A673 (cell line): ENCODE data around the gene CCN5. TPM values are rescaled to one million over a fixed set of nuclear protein-coding genes. Genes with fewer than 3 reads are reported as not detected.

Source experiments
- BruUV-seq: library from RNA; stranded (reverse); fragments of 400-500 nt; replicated peaks from 2 replicates; lab custom pipeline; 2021; lab: Mats Ljungman, UMichigan
- CTCF ChIA-PET: fragments of 300-600 bp; sonication (Branson Sonifier 250); formaldehyde crosslinking; loops from one replicate; lab custom pipeline; 2022; ENCODE audit warnings: antibody characterized with exemption; lab: Charles Lee
- POLR2A ChIA-PET: fragments of 300-600 bp; sonication (Branson Sonifier 250); formaldehyde crosslinking; loops from one replicate; lab custom pipeline; 2022; ENCODE audit warnings: antibody characterized with exemption; ENCODE audit not compliant: low non-redundant PET; lab: Charles Lee
- DNase-seq: peaks from one replicate; pipeline ENCODE4 v3.0.0-alpha.2; 2015; ENCODE audit warnings: low spot score
- H3K27ac ChIP-seq: fragments of 200-600 bp; sonication (generic); 2 replicates; pipeline ENCODE4 v1.5.1; 2016; ENCODE audit warnings: mixed run types, low read depth, mild to moderate bottlenecking, mixed read lengths, antibody characterized with exemption, low read length; ENCODE audit not compliant: poor library complexity, severe bottlenecking
- H3K27me3 ChIP-seq: fragments of 200-600 bp; sonication (generic); replicated peaks from 2 replicates; pipeline ENCODE4 v1.6.1; 2017; ENCODE audit warnings: mixed run types, low read depth, mild to moderate bottlenecking, mixed read lengths, antibody characterized with exemption, low read length; ENCODE audit not compliant: insufficient read depth, poor library complexity
- H3K36me3 ChIP-seq: fragments of 200-600 bp; sonication (generic); 2 replicates; pipeline ENCODE4 v1.6.1; 2016; ENCODE audit warnings: mixed run types, mild to moderate bottlenecking, mixed read lengths, antibody characterized with exemption, low read length; ENCODE audit not compliant: insufficient read depth, poor library complexity, severe bottlenecking
- H3K4me1 ChIP-seq: fragments of 200-600 bp; sonication (generic); 2 replicates; pipeline ENCODE4 v1.6.1; 2017; ENCODE audit warnings: mixed run types, mild to moderate bottlenecking, mixed read lengths, antibody characterized with exemption, low read length; ENCODE audit not compliant: insufficient read depth, poor library complexity, severe bottlenecking
- H3K4me3 ChIP-seq: fragments of 200-600 bp; sonication (generic); 2 replicates; pipeline ENCODE4 v1.5.1; 2016; ENCODE audit warnings: low read depth, mixed run types, mild to moderate bottlenecking, mixed read lengths, low read length; ENCODE audit not compliant: poor library complexity, severe bottlenecking
- H3K9me3 ChIP-seq: fragments of 200-600 bp; sonication (generic); 2 replicates; pipeline ENCODE4 v1.6.1; 2016; ENCODE audit warnings: mixed run types, low read depth, mild to moderate bottlenecking, mixed read lengths, antibody characterized with exemption, low read length; ENCODE audit not compliant: poor library complexity, severe bottlenecking
- EZH2 ChIP-seq: fragments of 200-600 bp; sonication (generic); IDR thresholded peaks from 2 replicates; pipeline ENCODE4 v1.6.1; 2017; ENCODE audit warnings: borderline replicate concordance, low read depth, mild to moderate bottlenecking, mixed read lengths, antibody characterized with exemption, low read length; ENCODE audit not compliant: poor library complexity, severe bottlenecking
- intact Hi-C: fragments of 100-400 bp; cut with micrococcal nuclease; formaldehyde crosslinking; loops from one replicate; pipeline ENCODE4 v1.10.0; 2022; ENCODE audit not compliant: unreplicated experiment
- total RNA-seq: library from RNA; stranded (reverse); gene quantifications from 2 replicates; pipeline ENCODE4 v1.2.3, GENCODE V29; 2021
- TF ChIP-seq, protein P1 (sequence below): fragments of 300-800, 200-600 bp; sonication (generic); conservative IDR thresholded peaks from 2 replicates; pipeline ENCODE4 v1.5.1; 2017; ENCODE audit warnings: low read depth, mild to moderate bottlenecking, antibody characterized with exemption, low read length, moderate library complexity, mixed read lengths

Gene CCN5
- total RNA-seq, 1 experiment from 2014 or later, result not detected

DNA sequence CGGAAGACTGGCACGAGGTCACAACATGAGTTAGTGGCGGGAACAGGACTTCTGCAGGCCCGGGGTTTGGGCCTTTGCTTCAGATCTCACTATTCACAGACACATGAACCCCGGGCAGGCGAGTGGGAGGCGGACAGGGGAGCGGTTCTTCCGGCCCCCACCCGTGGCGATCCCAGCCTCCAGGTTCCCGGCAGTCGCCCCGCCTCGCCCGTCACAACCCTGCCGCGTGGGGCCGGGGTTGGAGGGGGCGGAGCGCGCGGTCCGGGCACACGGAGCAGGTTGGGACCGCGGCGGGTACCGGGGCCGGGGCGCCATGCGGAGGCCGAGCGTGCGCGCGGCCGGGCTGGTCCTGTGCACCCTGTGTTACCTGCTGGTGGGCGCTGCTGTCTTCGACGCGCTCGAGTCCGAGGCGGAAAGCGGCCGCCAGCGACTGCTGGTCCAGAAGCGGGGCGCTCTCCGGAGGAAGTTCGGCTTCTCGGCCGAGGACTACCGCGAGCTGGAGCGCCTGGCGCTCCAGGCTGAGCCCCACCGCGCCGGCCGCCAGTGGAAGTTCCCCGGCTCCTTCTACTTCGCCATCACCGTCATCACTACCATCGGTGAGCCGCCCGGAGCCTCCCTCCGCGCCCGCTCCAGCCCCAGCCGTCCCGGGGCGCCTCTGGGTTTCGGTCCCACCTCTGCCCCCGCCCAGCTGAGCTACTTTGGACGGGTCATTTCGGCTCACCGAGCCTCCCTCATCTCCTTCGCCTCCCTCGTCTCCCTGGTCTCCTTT lies 30.6 kb downstream of the CCN5 start, which contains the start of gene KCNK15:
KCNK15 (plus strand) TSS at position 268 of the 769 bp plus-strand sequence; CDS start at position 314, 46 bp downstream.
- intact Hi-C loops, result no loop called here
- ChIA-PET POLR2A (interaction anchor here (0.5 kb wide), 1 partner anchor 140 kb away, joined by 3 read pairs; the partner anchor contains the start of gene YWHAB), CTCF (interaction anchor here (1.1 kb wide), 1 partner anchor 350 kb away, joined by 4 read pairs; no protein-coding TSS in a partner anchor)
- Histone ChIP-seq H3K4me3 (peak within 1 kb of the TSS; percentile 43), H3K9me3 (no peaks in the 10 kb centered on the region), H3K27ac (no peak within 1 kb of the TSS), H3K27me3 (peaks cover 18% of the 10 kb centered on the region), H3K4me1 (peaks cover 14% of the 10 kb centered on the region), H3K36me3 (no peaks in the 10 kb centered on the region)
- DNase-seq, result no peak
- TF ChIP-seq EZH2, result no peak
- TF ChIP-seq, protein P1, sequence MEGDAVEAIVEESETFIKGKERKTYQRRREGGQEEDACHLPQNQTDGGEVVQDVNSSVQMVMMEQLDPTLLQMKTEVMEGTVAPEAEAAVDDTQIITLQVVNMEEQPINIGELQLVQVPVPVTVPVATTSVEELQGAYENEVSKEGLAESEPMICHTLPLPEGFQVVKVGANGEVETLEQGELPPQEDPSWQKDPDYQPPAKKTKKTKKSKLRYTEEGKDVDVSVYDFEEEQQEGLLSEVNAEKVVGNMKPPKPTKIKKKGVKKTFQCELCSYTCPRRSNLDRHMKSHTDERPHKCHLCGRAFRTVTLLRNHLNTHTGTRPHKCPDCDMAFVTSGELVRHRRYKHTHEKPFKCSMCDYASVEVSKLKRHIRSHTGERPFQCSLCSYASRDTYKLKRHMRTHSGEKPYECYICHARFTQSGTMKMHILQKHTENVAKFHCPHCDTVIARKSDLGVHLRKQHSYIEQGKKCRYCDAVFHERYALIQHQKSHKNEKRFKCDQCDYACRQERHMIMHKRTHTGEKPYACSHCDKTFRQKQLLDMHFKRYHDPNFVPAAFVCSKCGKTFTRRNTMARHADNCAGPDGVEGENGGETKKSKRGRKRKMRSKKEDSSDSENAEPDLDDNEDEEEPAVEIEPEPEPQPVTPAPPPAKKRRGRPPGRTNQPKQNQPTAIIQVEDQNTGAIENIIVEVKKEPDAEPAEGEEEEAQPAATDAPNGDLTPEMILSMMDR, result no peak
- BruUV-seq, result no TSS peak

DNA sequence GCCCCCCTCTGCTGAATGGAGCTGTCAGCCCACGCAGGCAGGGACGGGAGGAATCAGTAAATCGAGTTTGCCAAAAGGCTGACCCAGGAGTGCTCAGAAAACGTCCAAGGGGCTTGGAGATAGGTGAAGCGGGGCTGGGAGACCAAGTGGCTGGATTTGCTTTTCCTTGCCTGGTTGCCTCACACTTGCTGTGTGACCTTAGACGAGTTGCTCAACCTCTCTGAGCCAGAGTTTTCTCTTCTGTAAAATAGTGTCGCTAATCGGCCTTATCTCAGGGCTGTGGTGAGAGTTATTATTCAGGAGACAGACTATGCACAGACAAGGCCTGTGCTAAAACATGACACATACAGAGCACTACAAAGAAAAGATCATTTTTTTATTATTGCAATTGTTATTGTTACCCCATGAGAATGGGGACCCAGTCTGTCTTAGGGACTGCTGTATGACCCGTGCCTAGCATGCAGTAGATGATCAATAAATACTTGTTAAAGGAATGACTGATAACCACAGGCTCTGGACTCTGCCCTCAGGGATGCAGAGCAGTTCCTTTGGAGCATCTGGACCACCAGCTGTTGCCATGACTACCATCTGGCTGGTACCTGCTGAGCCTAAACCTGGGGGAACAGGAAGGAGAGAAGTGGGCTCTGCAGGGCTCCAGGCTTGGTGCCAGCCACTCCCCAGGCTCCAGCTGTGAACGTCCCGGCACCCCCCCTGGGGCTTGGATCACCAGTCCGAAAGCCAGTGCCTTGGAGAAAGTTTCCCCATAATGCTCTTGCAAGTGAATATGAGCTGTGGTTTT lies 31.4 kb downstream of the CCN5 start:
- Histone ChIP-seq H3K4me3 (peak overlapping the region; percentile 43), H3K36me3 (no peaks in the 10 kb centered on the region), H3K27ac (no peak overlapping the region), H3K9me3 (no peaks in the 10 kb centered on the region), H3K4me1 (peaks cover 14% of the 10 kb centered on the region), H3K27me3 (peaks cover 18% of the 10 kb centered on the region)
- CTCF ChIA-PET, result interaction anchor here (0.6 to 1.8 kb wide), 4 partner anchors 10 to 349 kb away, joined by 3 to 5 read pairs (median 4); no protein-coding TSS in a partner anchor
- intact Hi-C loops, result loop anchor here (1.0 kb wide), 1 partner anchor 121 kb away; no protein-coding TSS in a partner anchor
- peak; percentile 48 for DNase-seq
- POLR2A ChIA-PET, result interaction anchor here (0.5 kb wide), 1 partner anchor 139 kb away, joined by 3 read pairs; the partner anchor contains the start of gene YWHAB
- no TSS peak for BruUV-seq
- TF ChIP-seq EZH2, result no peak
- TF ChIP-seq, protein P1, result no peak
